Endodermal cell (in vitro differentiated cells): ENCODE data around the gene XAF1. TPM values are rescaled to one million over a fixed set of nuclear protein-coding genes. Genes with fewer than 3 reads are reported as not detected.

Source experiments
- DNase-seq: peaks from one replicate; pipeline ENCODE4 v3.0.0-alpha.2; 2017
- H3K27ac ChIP-seq: 2 replicates; pipeline ENCODE4 v1.5.1; 2013; ENCODE audit warnings: mild to moderate bottlenecking, low read depth, low read length, moderate library complexity
- H3K27me3 ChIP-seq: 2 replicates; pipeline ENCODE4 v1.6.1; 2013; ENCODE audit warnings: mild to moderate bottlenecking, low read length, moderate library complexity; ENCODE audit not compliant: insufficient read depth, control insufficient read depth, poor library complexity, severe bottlenecking
- H3K36me3 ChIP-seq: 2 replicates; pipeline ENCODE4 v1.7.0; 2013; ENCODE audit warnings: mild to moderate bottlenecking, low read length, moderate library complexity; ENCODE audit not compliant: control insufficient read depth, insufficient read depth
- H3K4me1 ChIP-seq: one replicate; pipeline ENCODE4 v1.7.0; 2013; ENCODE audit warnings: low read length; ENCODE audit not compliant: control insufficient read depth, insufficient read depth
- H3K4me3 ChIP-seq: 2 replicates; pipeline ENCODE4 v1.5.1; 2013; ENCODE audit warnings: mild to moderate bottlenecking, low read length, moderate library complexity
- H3K9ac ChIP-seq: 2 replicates; pipeline ENCODE4 v1.6.1; 2013; ENCODE audit warnings: mild to moderate bottlenecking, low read length, moderate library complexity; ENCODE audit not compliant: poor library complexity, severe bottlenecking; ENCODE audit errors: extremely low read depth
- H3K9me3 ChIP-seq: 2 replicates; pipeline ENCODE4 v1.6.1; 2013; ENCODE audit warnings: mild to moderate bottlenecking, low read length, moderate library complexity; ENCODE audit not compliant: control insufficient read depth
- H3K27ac Mint-ChIP-seq: 2 replicates; pipeline ENCODE4 v1.8.0; 2020; ENCODE audit warnings: mixed read lengths
- H3K27me3 Mint-ChIP-seq: 2 replicates; pipeline ENCODE4 v1.8.0; 2021; ENCODE audit warnings: mild to moderate bottlenecking, mixed read lengths; ENCODE audit not compliant: insufficient read depth
- H3K36me3 Mint-ChIP-seq: 2 replicates; pipeline ENCODE4 v1.8.0; 2020; ENCODE audit warnings: low read depth, mixed read lengths
- H3K4me1 Mint-ChIP-seq: 2 replicates; pipeline ENCODE4 v1.8.0; 2020; ENCODE audit warnings: mixed read lengths
- H3K4me3 Mint-ChIP-seq: 2 replicates; pipeline ENCODE4 v1.8.0; 2020; ENCODE audit warnings: mild to moderate bottlenecking, moderate library complexity, mixed read lengths
- H3K9me3 Mint-ChIP-seq: 2 replicates; pipeline ENCODE4 v1.8.0; 2020; ENCODE audit warnings: mild to moderate bottlenecking, mixed read lengths
- WGBS, 2 experiments: methylation state at CpG; one replicate each; pipeline versions ENCODE4 v1.1.5 to v1.1.7; 2013; ENCODE audit warnings: missing lambda C conversion rate in 2 of 2, mixed read lengths in 1 of 2; ENCODE audit not compliant: insufficient coverage in 1 of 2, insufficient read length in 1 of 2; 5-methylcytosine and 5-hydroxymethylcytosine counted together
- total RNA-seq, 2 donors: library from RNA; stranded (reverse); fragmentation: NEBNext Ultra II Directional in 1 of 2; extraction: Animal tissue kit (Norgen Biotek cat#: 25700) in 1 of 2; gene quantifications; 2 replicates in 1 of 2; 3 replicates in 1 of 2; pipeline ENCODE4 v1.2.1, GENCODE V29; 2021
- TF ChIP-seq, protein P1 (sequence below): fragments of 200-600 bp; sonication (generic); conservative IDR thresholded peaks from 2 replicates; pipeline ENCODE4 v1.5.0; 2021; ENCODE audit warnings: antibody characterized with exemption, mild to moderate bottlenecking

The XAF1 gene
- total RNA-seq, 2 donors from 2014 or later, result 0.35 TPM; not detected in 1

DNA sequence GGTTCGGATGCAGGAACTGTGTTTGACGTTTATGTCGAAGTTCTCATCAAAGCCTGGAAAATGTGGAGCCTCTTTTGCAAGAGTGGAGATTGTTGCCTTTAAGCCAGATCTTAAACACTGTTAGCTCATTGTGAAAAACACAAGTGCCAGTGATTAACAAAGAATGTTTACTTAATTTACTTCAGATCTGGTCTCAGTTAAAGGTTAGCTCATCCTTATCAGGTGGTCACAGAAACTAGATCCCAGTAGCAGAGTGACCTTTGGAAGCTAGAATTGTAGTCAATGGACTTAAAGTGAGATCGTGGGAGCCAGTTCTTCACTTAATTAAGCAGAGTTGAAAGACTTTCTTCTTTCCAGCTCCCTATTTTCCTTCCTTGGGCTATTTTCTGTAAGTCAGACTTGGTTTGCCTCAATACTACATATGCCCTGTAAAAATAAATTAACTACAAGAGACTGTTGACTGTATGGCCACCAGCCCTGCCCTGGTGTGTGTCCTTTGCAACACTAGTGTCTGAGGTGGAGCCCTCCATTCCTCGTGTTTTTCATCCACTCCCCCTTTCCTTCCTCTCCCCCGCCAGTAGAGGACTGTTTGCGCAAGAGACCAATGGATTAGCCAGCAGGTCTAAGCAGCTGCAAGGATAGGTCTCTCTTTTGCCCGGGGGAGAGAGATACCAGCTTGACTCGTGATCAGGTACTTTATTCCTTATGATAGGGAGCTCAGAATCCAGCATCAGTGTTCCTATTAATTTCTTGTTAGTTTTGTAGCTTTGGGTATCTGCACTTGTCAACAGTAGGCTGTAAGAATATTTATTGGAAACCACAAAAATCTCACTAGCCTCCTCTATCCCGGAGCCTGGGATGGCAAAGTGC, 40.4 kb downstream of the XAF1 start:
- Mint-ChIP-seq H3K27me3 (peaks cover 29% of the 10 kb centered on the region), H3K4me1 (peaks cover 56% of the 10 kb centered on the region), H3K27ac (peak overlapping the region; percentile 96), H3K4me3 (peak overlapping the region; percentile 30), H3K36me3 (no peaks in the 10 kb centered on the region), H3K9me3 (no peaks in the 10 kb centered on the region)
- TF ChIP-seq, protein P1, sequence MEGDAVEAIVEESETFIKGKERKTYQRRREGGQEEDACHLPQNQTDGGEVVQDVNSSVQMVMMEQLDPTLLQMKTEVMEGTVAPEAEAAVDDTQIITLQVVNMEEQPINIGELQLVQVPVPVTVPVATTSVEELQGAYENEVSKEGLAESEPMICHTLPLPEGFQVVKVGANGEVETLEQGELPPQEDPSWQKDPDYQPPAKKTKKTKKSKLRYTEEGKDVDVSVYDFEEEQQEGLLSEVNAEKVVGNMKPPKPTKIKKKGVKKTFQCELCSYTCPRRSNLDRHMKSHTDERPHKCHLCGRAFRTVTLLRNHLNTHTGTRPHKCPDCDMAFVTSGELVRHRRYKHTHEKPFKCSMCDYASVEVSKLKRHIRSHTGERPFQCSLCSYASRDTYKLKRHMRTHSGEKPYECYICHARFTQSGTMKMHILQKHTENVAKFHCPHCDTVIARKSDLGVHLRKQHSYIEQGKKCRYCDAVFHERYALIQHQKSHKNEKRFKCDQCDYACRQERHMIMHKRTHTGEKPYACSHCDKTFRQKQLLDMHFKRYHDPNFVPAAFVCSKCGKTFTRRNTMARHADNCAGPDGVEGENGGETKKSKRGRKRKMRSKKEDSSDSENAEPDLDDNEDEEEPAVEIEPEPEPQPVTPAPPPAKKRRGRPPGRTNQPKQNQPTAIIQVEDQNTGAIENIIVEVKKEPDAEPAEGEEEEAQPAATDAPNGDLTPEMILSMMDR, result peak; percentile 49
- peak; percentile 62 for DNase-seq
- Histone ChIP-seq H3K4me3 (peak overlapping the region; percentile 16), H3K4me1 (peaks cover 11% of the 10 kb centered on the region), H3K9ac (peak overlapping the region; percentile 28), H3K27me3 (peaks cover 19% of the 10 kb centered on the region), H3K9me3 (no peaks in the 10 kb centered on the region), H3K27ac (peak overlapping the region; percentile 15), H3K36me3 (no peaks in the 10 kb centered on the region)
- 58 to 73% methylated on average over 8 to 10 of the region's 10 CpGs for WGBS, 2 experiments

DNA sequence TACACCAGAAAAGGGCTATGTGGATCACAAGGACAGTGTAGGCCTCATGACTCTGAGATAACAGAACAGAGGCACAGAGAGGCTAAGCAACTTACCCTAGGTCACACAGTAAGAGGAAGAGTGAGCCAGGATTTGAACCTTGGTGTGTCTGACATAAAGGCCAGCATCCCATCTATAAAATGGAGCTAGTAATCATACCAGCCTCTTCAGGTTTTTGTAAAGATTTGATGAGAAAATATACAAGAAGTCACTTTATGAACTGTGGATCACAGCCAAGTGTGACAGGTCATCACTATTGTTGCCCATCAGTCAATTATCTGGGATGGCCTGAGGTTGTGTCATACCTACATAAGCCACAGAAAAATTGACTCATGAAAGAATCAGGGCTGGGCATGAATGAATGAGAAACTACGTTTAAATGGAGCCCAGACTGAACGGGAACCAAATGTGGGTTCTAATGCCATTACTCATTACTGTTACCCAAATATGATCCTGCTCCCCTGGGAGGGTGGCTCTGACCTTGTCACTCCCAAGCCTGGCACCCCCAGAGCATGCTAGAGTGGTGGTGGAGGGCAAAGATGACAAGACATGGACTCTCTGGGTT, 41.1 kb downstream of the XAF1 start:
- Histone ChIP-seq H3K4me1 (peaks cover 11% of the 10 kb centered on the region), H3K27me3 (peaks cover 12% of the 10 kb centered on the region), H3K27ac (no peak overlapping the region), H3K9ac (no peak overlapping the region), H3K9me3 (no peaks in the 10 kb centered on the region), H3K36me3 (no peaks in the 10 kb centered on the region), H3K4me3 (peak overlapping the region; percentile 16)
- Mint-ChIP-seq H3K36me3 (no peaks in the 10 kb centered on the region), H3K9me3 (no peaks in the 10 kb centered on the region), H3K27me3 (peaks cover 23% of the 10 kb centered on the region), H3K27ac (peak overlapping the region; percentile 96), H3K4me1 (peaks cover 56% of the 10 kb centered on the region), H3K4me3 (peak overlapping the region; percentile 30)
- 88 to 100% methylated on average over 2 of the region's 2 CpGs for WGBS, 2 experiments
- no peak for DNase-seq
- TF ChIP-seq, protein P1, result no peak

DNA sequence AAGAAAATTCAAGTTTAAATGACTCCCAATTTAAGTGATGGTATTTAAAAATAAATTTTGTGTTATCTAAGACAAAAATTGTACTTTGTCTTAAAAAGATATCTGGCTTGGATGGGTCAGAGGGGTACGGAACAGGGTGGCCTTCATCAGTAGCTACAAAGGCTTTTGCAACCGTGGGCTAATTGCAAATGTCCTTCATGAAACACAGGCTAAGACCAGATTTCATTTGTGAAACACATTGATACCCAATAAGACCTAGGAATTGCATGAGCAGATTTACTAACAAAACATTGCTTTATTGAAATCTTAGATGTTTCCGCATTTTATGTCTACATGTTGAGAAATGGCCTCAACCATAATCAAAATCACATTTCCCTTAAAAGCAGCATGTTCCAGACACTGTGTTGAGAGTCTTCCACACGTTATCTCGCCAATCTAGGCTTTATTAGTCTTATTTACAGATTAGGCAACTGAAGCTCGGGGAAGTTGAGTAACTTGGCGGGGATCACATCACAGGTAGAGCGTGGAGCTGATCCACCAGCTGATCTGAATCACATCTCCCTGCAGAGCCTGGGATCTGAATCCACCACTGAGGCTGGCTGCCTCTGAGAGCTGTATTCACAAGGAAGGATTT, 42.0 kb downstream of the XAF1 start:
- H3K36me3 Mint-ChIP-seq, result no peaks in the 10 kb centered on the region
- H3K9me3 ChIP-seq, result no peaks in the 10 kb centered on the region
- H3K9me3 Mint-ChIP-seq, result no peaks in the 10 kb centered on the region

More for the DNA sequence above, 42.0 kb downstream of the XAF1 start:
- Mint-ChIP-seq H3K4me1 (peaks cover 56% of the 10 kb centered on the region), H3K4me3 (no peak overlapping the region), H3K27ac (peak overlapping the region; percentile 61), H3K27me3 (peaks cover 14% of the 10 kb centered on the region)
- no peak overlapping the region for H3K9ac ChIP-seq
- WGBS, 2 experiments, result 87 to 94% methylated on average over 8 of the region's 8 CpGs
- no peak overlapping the region for H3K27ac ChIP-seq
- H3K27me3 ChIP-seq, result peaks cover 3% of the 10 kb centered on the region
- DNase-seq, result no peak
- H3K4me3 ChIP-seq, result no peak overlapping the region
- peaks cover 11% of the 10 kb centered on the region for H3K4me1 ChIP-seq
- H3K36me3 ChIP-seq, result no peaks in the 10 kb centered on the region
- TF ChIP-seq, protein P1, result no peak
